IPS DF 6.9 (cell line): ENCODE measurements around the gene CBARP.

Source experiments
- DNase-seq: peaks from one replicate; pipeline ENCODE4 v3.0.0-alpha.2; 2013; ENCODE audit warnings: low read depth, low spot score
- H3K27ac ChIP-seq: one replicate; pipeline ENCODE4 v1.5.1; 2013; ENCODE audit warnings: low read length, control low read depth
- H3K27me3 ChIP-seq: 2 replicates; pipeline ENCODE4 v1.6.1; 2013; ENCODE audit warnings: mild to moderate bottlenecking, low read length; ENCODE audit not compliant: control insufficient read depth, insufficient read depth
- H3K36me3 ChIP-seq: 2 replicates; pipeline ENCODE4 v1.6.1; 2013; ENCODE audit warnings: low read length; ENCODE audit not compliant: control insufficient read depth, insufficient read depth
- H3K4me1 ChIP-seq: 2 replicates; pipeline ENCODE4 v1.6.1; 2013; ENCODE audit warnings: low read length; ENCODE audit not compliant: control insufficient read depth, insufficient read depth
- H3K4me3 ChIP-seq: 2 replicates; pipeline ENCODE4 v1.5.1; 2013; ENCODE audit warnings: mild to moderate bottlenecking, low read length
- H3K9me3 ChIP-seq: 2 replicates; pipeline ENCODE4 v1.6.1; 2013; ENCODE audit warnings: low read length, inconsistent platforms; ENCODE audit not compliant: control insufficient read depth, insufficient read depth
- WGBS: extraction: QIAGEN DNeasy Blood & Tissue Kit; methylation state at CpG from one replicate; pipeline ENCODE4 v1.1.7; 2013; ENCODE audit warnings: mixed read lengths, missing lambda C conversion rate; ENCODE audit not compliant: insufficient read length, insufficient coverage; 5-methylcytosine and 5-hydroxymethylcytosine counted together

Gene CBARP

GRCh38 chr19:1281569-1282287 is 43.9 kb upstream of the CBARP start:
- no peak overlapping the region for H3K27ac ChIP-seq
- WGBS = 100% methylated on average over 1 of the region's 15 CpGs
- no peak overlapping the region for H3K4me3 ChIP-seq
- H3K9me3 ChIP-seq = no peaks in the 10 kb centered on the region
- no peak for DNase-seq
- peaks cover 1% of the 10 kb centered on the region for H3K4me1 ChIP-seq
- H3K27me3 ChIP-seq = peaks cover 5% of the 10 kb centered on the region; the same call in 1 of the 2 replicates
- H3K36me3 ChIP-seq = peaks cover 8% of the 10 kb centered on the region; the same call in 1 of the 2 replicates

- Histone ChIP-seq H3K9me3 (no peaks in the 10 kb centered on the region), H3K27me3 (peaks cover 5% of the 10 kb centered on the region; the same call in 1 of the 2 replicates), H3K36me3 (peaks cover 8% of the 10 kb centered on the region; the same call in 1 of the 2 replicates), H3K4me3 (no peak overlapping the region), H3K27ac (no peak overlapping the region), H3K4me1 (peaks cover 1% of the 10 kb centered on the region; the same call in 1 of the 2 replicates)
- WGBS = no CpG with 5 or more reads among the region's 53 CpGs
- no peak for DNase-seq
Measured at GRCh38 chr19:1280636-1281568, 43.1 kb upstream of the CBARP start.

DNA sequence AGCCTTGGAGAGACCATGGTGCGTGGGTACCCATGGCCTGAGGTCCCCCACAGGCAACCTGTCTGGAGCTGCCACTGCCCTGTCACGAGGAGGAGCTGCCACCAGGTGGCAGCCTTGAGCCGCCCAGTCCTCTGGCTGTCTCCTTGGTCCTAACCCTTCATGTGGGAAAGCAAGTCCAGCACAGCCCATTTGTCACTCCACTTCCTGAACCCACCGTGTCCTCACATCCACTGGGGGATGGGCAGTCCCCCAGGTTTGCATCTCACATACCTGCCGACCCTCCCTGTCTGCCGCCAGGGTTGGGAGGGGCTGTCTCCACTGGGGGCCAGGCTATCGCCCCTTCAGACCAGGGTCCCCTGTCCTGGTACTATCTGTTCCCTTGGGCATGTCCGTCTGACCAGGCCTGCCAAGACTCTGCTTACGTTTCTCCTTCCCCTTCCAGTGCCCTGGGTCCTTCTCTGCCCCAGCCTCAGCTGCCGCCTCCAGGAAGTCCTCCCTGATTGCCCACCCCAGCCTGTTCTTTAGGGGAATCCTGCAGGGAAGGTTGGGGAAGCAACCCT is 42.1 kb upstream of the CBARP start:
- peaks cover 8% of the 10 kb centered on the region for H3K36me3 ChIP-seq
- no peak overlapping the region for H3K27ac ChIP-seq
- no peak overlapping the region for H3K4me3 ChIP-seq
- H3K27me3 ChIP-seq = 0 out of 2 replicates have a peak, but pooled peaks cover 2% of the 10 kb centered on the region
- no peaks in the 10 kb centered on the region for H3K9me3 ChIP-seq
- no CpG with 5 or more reads among the region's 10 CpGs for WGBS
- no peak for DNase-seq
- H3K4me1 ChIP-seq = peaks cover 1% of the 10 kb centered on the region; the same call in 1 of the 2 replicates

DNA sequence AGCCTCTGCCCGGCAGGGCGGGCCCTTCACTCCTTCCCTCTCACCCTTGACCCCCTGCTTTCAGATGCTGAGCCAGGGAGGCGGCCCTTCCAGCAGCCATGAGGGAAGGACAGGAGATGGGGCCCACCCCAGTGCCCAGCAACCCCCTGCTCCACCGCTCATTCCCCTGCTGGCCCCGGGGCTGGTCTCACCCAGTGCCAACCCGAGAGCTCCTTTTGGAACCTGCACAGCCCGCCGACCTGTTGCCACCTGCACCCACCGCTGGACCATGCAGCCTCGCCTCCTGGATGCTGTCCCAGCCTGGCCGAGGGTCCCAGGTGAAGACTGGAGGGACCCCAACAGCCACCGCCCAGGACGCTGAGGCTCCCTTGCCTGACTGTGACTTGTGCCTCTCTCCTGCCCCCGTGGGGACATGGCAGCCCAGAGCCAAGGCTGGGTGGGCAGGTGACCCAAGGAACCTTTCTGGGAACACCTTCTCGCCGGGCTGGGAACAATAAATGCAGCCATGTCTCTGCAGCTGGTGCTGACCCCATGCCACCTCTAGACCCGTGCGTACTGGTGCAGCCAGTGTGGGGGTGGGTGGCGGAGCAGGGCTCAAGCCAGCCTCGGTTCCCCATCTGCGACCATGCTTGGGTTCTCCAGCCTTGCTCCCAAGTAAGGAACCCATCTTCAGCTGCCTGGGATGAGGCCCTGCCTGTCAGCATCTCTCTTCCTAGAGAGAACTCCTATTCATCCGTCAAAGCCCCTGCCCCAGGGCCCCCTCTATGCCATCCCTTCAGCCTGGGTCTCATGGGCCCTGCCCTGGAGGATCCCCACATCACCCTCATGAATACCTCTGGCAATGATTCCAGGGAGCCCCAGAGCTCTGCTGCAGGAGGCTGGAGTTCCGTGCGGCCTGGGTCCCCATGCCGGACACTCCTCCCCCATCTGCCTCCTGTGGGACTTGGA is 41.2 kb upstream of the CBARP start:
- no peak overlapping the region for H3K4me3 ChIP-seq
- no CpG with 5 or more reads among the region's 25 CpGs for WGBS
- peaks cover 17% of the 10 kb centered on the region for H3K36me3 ChIP-seq
- no peaks in the 10 kb centered on the region for H3K27me3 ChIP-seq
- no peaks in the 10 kb centered on the region for H3K9me3 ChIP-seq
- no peak overlapping the region for H3K27ac ChIP-seq
- peaks cover 1% of the 10 kb centered on the region; the same call in 1 of the 2 replicates for H3K4me1 ChIP-seq
- DNase-seq = no peak

DNA sequence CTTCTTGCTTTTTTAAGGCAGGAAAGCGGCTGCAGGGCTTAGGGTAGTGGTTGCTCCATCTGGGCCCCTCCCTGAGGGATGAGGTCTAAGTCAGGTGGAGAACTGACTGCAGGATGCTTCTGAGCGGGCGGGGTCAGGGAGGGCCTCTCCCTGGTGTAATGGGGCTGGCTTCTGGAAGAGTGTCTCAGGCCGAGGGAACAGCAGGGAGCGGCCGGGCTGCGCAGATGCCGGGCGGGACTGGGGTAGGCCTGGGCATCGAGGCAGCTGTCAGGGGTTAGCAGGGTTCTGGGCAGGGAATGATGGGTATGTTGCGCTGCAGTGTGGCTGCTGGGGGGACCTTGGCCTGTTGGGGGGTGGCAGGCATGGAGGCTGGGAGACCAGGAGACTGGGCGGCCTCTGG is 40.3 kb upstream of the CBARP start:
- no peak overlapping the region for H3K4me3 ChIP-seq
- H3K4me1 ChIP-seq = peaks cover 1% of the 10 kb centered on the region; the same call in 1 of the 2 replicates
- H3K36me3 ChIP-seq = peaks cover 24% of the 10 kb centered on the region
- H3K27me3 ChIP-seq = no peaks in the 10 kb centered on the region
- no CpG with 5 or more reads among the region's 12 CpGs for WGBS
- no peaks in the 10 kb centered on the region for H3K9me3 ChIP-seq
- H3K27ac ChIP-seq = no peak overlapping the region
- no peak for DNase-seq

DNA sequence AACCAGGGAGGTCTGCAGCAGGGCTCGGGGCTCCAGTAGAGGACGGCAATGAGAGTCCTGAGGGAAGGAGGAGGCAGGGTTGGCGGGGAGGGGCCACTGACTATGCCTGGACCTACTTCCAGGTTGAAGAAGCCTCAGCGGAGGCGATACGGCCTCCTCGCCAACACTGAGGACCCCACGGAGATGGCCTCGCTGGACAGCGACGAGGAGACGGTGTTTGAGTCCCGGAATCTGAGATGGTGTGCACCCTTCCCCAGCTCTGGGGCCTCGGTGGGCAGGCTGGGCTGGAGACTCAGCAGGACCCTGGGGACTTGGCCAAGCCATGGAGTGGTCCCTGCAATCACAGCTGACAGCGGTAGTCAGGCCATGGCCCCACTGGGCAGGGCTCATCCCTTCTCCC is 39.3 kb upstream of the CBARP start:
- Histone ChIP-seq H3K4me3 (no peak overlapping the region), H3K36me3 (peaks cover 32% of the 10 kb centered on the region), H3K27me3 (no peaks in the 10 kb centered on the region), H3K4me1 (peaks cover 1% of the 10 kb centered on the region; the same call in 1 of the 2 replicates), H3K27ac (no peak overlapping the region), H3K9me3 (no peaks in the 10 kb centered on the region)
- WGBS = no CpG with 5 or more reads among the region's 15 CpGs
- DNase-seq = no peak

DNA sequence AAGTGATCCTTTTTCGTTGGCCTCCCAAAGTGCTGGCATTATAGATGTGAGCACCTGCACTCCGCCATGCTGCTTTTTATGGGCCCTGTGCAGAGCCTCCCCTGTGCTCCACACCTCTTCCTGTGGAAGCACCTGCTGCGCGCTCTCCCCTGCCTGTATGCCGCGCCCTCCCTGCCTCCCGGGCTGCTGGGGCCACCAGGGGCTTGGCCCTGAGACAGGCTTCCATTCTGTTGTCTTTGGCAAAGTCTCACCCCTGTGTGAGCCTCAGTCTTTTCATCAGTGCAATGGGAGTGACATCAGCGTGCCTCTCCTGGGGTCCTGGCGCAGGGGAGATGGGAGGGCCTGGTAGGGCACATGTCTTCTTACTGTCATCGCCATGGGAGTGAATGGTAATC is 38.8 kb upstream of the CBARP start:
- H3K27ac ChIP-seq = no peak overlapping the region
- no CpG with 5 or more reads among the region's 10 CpGs for whole genome bisulfite sequencing
- H3K4me1 ChIP-seq = peaks cover 1% of the 10 kb centered on the region; the same call in 1 of the 2 replicates
- H3K36me3 ChIP-seq = peaks cover 37% of the 10 kb centered on the region
- H3K4me3 ChIP-seq = no peak overlapping the region; the same call in 1 of the 2 replicates
- no peaks in the 10 kb centered on the region for H3K27me3 ChIP-seq
- DNase-seq = no peak
- no peaks in the 10 kb centered on the region for H3K9me3 ChIP-seq

DNA sequence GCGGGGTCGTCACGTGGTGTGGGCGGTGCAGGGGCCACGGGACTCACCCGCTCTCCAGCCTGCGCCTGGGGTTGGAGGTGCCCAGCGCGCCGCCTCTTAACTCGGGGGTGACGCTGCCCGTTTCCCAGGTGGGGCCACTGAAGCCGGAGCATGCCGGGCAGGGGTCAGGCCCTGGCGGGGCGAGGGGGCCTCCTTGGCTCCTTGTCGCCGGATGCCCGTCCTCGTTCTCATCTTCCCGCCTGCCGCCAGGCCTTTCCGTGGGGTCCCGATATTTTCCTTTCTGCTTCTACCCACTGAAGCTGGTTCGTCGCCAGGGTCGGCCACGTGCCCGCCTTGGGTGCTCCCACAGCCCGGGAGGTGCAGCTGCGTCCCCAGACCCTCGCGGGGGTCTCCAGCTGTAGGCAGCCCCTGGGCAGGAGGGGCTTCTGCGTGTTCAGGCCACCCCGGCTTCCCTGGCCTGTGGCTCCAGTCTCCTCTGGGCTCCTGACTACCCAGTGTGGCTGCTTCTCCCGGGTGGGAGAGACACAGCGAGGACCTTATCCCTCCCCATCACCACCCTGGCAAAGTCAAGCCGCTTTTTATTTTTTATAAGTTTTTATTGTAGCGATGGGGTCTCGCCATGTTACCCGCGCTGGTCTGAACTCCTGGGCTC is 38.3 kb upstream of the CBARP start:
- peak overlapping the region; percentile 57 for H3K4me3 ChIP-seq
- no peak overlapping the region for H3K27ac ChIP-seq
- H3K27me3 ChIP-seq = no peaks in the 10 kb centered on the region
- no CpG with 5 or more reads among the region's 43 CpGs for WGBS
- H3K4me1 ChIP-seq = peaks cover 1% of the 10 kb centered on the region; the same call in 1 of the 2 replicates
- H3K36me3 ChIP-seq = peaks cover 42% of the 10 kb centered on the region
- DNase-seq = no peak
- no peaks in the 10 kb centered on the region for H3K9me3 ChIP-seq

DNA sequence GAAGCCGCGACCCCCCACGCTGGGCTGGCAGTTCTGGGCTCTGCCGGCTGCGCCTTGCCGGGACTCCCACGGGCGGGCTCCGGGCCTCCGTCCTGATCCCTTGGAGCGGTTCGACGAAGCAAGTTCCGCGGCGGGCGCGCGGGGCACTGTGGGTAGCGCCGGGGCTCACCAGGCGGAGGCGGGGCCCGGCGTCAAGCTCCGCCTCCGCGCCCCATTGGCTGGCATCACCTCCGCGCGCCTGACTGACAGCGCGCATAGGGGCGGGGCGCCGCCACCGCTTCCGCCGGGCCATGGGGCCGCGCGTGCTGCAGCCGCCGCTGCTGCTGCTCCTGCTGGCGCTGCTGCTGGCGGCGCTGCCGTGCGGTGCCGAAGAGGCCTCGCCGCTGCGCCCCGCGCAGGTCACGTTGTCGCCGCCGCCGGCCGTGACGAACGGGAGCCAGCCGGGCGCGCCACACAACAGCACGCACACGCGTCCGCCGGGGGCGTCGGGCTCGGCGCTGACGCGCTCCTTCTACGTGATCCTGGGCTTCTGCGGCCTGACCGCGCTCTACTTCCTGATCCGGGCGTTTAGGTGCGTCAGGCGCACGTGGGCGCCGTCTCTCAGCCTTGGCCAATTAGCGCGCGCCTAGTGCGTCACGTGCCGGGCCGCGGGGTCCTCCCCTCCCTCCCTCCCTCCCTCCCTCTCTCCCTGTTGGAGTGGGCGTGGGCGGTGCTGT is 37.6 kb upstream of the CBARP start, which contains the start of gene FAM174C:
FAM174C (plus strand) TSS at position 271 of the 716 bp plus-strand sequence; CDS start at position 291, 20 bp downstream.
- no CpG with 5 or more reads among the region's 98 CpGs for WGBS
- Histone ChIP-seq H3K4me1 (peaks cover 1% of the 10 kb centered on the region; the same call in 1 of the 2 replicates), H3K36me3 (peaks cover 46% of the 10 kb centered on the region), H3K4me3 (peak within 1 kb of the TSS; percentile 87), H3K9me3 (no peaks in the 10 kb centered on the region), H3K27ac (no peak within 1 kb of the TSS), H3K27me3 (no peaks in the 10 kb centered on the region)
- DNase-seq = no peak
